HCT116 (cell line): ENCODE measurements around the gene CCDC148. TPM values are rescaled to one million over a fixed set of nuclear protein-coding genes. Genes with fewer than 3 reads are reported as not detected.

Experiments used
- ATAC-seq: fragments of 200-7000 bp; cut with Tn5 transposase; 2 replicates; pipeline ENCODE4 v1.9.1; 2020; ENCODE audit warnings: mild to moderate bottlenecking, moderate library complexity
- BruUV-seq: library from RNA; stranded (reverse); fragments of 400-500 nt; replicated peaks from 2 replicates; lab custom pipeline; 2021; lab: Mats Ljungman, UMichigan
- CTCF ChIA-PET: fragments of 300-600 bp; sonication (Branson Sonifier 250); formaldehyde crosslinking; loops from one replicate; lab custom pipeline; 2021; ENCODE audit warnings: antibody characterized with exemption; lab: Charles Lee
- POLR2A ChIA-PET: fragments of 300-600, 350-600 bp; sonication (Branson Sonifier 250); formaldehyde crosslinking; loops from one replicate; lab custom pipeline; 2021; ENCODE audit warnings: antibody characterized with exemption; lab: Charles Lee
- RAD21 ChIA-PET, 2 experiments: fragments of 300-600 bp; sonication (Branson Sonifier 250); formaldehyde crosslinking; loops; one replicate each; lab custom pipeline; 2023; ENCODE audit warnings: low total read pairs in 2 of 2; ENCODE audit not compliant: uncharacterized antibody in 2 of 2, unreplicated experiment in 2 of 2, low non-redundant PET in 1 of 2; lab: Charles Lee
- DNase-seq: peaks from one replicate; pipeline ENCODE4 v3.0.0-alpha.2; 2010; ENCODE audit warnings: low read depth, low spot score
- H2AFZ ChIP-seq: fragments of 200-600 bp; shearing (Covaris generic), sonication (generic); 2 replicates; pipeline ENCODE4 v1.6.1; 2017; ENCODE audit warnings: low read depth, mixed run types, mixed read lengths, antibody characterized with exemption, low read length; ENCODE audit not compliant: poor library complexity, severe bottlenecking
- H3K27ac ChIP-seq: 2 replicates; pipeline ENCODE4 v1.5.1; 2012; ENCODE audit warnings: low read depth, low read length
- H3K27me3 ChIP-seq: fragments of 200-600 bp; sonication (generic); 2 replicates; pipeline ENCODE4 v1.6.1; 2016; ENCODE audit warnings: mixed run types, low read length, mixed read lengths; ENCODE audit not compliant: insufficient read depth
- H3K36me3 ChIP-seq, 2 experiments: fragments of 200-500 bp in 1 of 2; fragments of 200-600 bp in 1 of 2; sonication (Bioruptor generic) in 1 of 2; sonication (generic) in 1 of 2; 2 replicates each; pipeline versions ENCODE4 v1.5.1 to v1.6.1; 2014 to 2016; ENCODE audit warnings: low read length in 2 of 2, inconsistent platforms in 1 of 2, mixed read lengths in 1 of 2, mixed run types in 1 of 2; ENCODE audit not compliant: insufficient read depth in 2 of 2, control insufficient read depth in 1 of 2
- H3K4me1 ChIP-seq, 2 experiments: fragments of 200-600 bp in 1 of 2; sonication (generic) in 1 of 2; 2 replicates each; pipeline versions ENCODE4 v1.5.1 to v1.6.1; 2012 to 2017; ENCODE audit warnings: low read length in 2 of 2, inconsistent platforms in 1 of 2, mild to moderate bottlenecking in 1 of 2, mixed read lengths in 1 of 2, mixed run types in 1 of 2, moderate library complexity in 1 of 2; ENCODE audit not compliant: insufficient read depth in 2 of 2, control insufficient read depth in 1 of 2
- H3K4me2 ChIP-seq: fragments of 200-600 bp; sonication (generic); 2 replicates; pipeline ENCODE4 v1.6.1; 2017; ENCODE audit warnings: mixed run types, low read length, mixed read lengths
- H3K4me3 ChIP-seq, 2 experiments: fragments of 200-600 bp in 1 of 2; sonication (generic) in 1 of 2; replicated peaks in 1 of 2; 2 replicates each; pipeline ENCODE4 v1.5.1; 2011 to 2016; ENCODE audit warnings: low read length in 2 of 2, control low read depth in 1 of 2, low read depth in 1 of 2, mild to moderate bottlenecking in 1 of 2, mixed read lengths in 1 of 2, mixed run types in 1 of 2
- H3K79me2 ChIP-seq: fragments of 200-600 bp; sonication (generic); 2 replicates; pipeline ENCODE4 v1.6.1; 2017; ENCODE audit warnings: mild to moderate bottlenecking, mixed run types, low read length, moderate library complexity, mixed read lengths; ENCODE audit not compliant: insufficient read depth
- H3K9ac ChIP-seq: fragments of 200-600 bp; sonication (generic); 2 replicates; pipeline ENCODE4 v1.6.1; 2016; ENCODE audit warnings: low read length, mixed read lengths
- H3K9me2 ChIP-seq: fragments of 200-600 bp; sonication (generic), shearing (Covaris generic); 2 replicates; pipeline ENCODE4 v1.6.1; 2017; ENCODE audit warnings: mixed run types, mild to moderate bottlenecking, moderate library complexity; ENCODE audit not compliant: insufficient read depth
- H3K9me3 ChIP-seq, 2 experiments: fragments of 200-500 bp in 1 of 2; fragments of 200-600 bp in 1 of 2; sonication (Bioruptor generic) in 1 of 2; sonication (generic) in 1 of 2; 2 replicates each; pipeline ENCODE4 v1.6.1; 2014 to 2017; ENCODE audit warnings: low read length in 2 of 2, mixed read lengths in 2 of 2, inconsistent platforms in 1 of 2, low read depth in 1 of 2, mild to moderate bottlenecking in 1 of 2, mixed run types in 1 of 2, moderate library complexity in 1 of 2; ENCODE audit not compliant: control insufficient read depth in 1 of 2, insufficient read depth in 1 of 2
- H4K20me1 ChIP-seq: fragments of 200-600 bp; sonication (generic), shearing (Covaris generic); 2 replicates; pipeline ENCODE4 v1.6.1; 2017; ENCODE audit warnings: mixed run types, mild to moderate bottlenecking, moderate library complexity; ENCODE audit not compliant: insufficient read depth
- FOSL1 ChIP-seq: IDR thresholded peaks from 2 replicates; pipeline ENCODE4 v1.6.1; 2012; ENCODE audit warnings: low read depth
- JUND ChIP-seq: IDR thresholded peaks from 2 replicates; pipeline ENCODE4 v1.6.1; 2012
- POLR2A ChIP-seq: IDR thresholded peaks from 2 replicates; pipeline ENCODE4 v1.7.0; 2011; ENCODE audit warnings: borderline replicate concordance; ENCODE audit not compliant: insufficient read depth, insufficient read length; ENCODE audit errors: extremely low read depth
- RAD21 ChIP-seq: IDR thresholded peaks from 2 replicates; pipeline ENCODE4 v1.6.1; 2012; ENCODE audit warnings: low read depth, mild to moderate bottlenecking
- SP1 ChIP-seq: IDR thresholded peaks from 2 replicates; pipeline ENCODE4 v1.6.1; 2012; ENCODE audit warnings: low read depth
- SRF ChIP-seq: IDR thresholded peaks from 2 replicates; pipeline ENCODE4 v1.6.1; 2012; ENCODE audit warnings: low read depth
- TCF7L2 ChIP-seq: IDR thresholded peaks from 2 replicates; pipeline ENCODE4 v1.7.0; 2011; ENCODE audit warnings: borderline replicate concordance, inconsistent platforms; ENCODE audit not compliant: insufficient read depth, insufficient read length; ENCODE audit errors: extremely low read depth
- YY1 ChIP-seq: IDR thresholded peaks from 2 replicates; pipeline ENCODE4 v1.6.1; 2011; ENCODE audit warnings: low read length, low read depth, moderate library complexity, mild to moderate bottlenecking; ENCODE audit not compliant: insufficient replicate concordance; ENCODE audit errors: extremely low read depth
- ZBTB33 ChIP-seq: IDR thresholded peaks from 2 replicates; pipeline ENCODE4 v1.6.1; 2011; ENCODE audit warnings: mild to moderate bottlenecking, low read length, moderate library complexity; ENCODE audit not compliant: insufficient replicate concordance; ENCODE audit errors: extremely low read depth
- ZFX ChIP-seq: fragments of 450-650 bp; IDR thresholded peaks from 2 replicates; pipeline ENCODE4 v1.6.1; 2017
- intact Hi-C: fragments of 100-400 bp; cut with micrococcal nuclease; formaldehyde crosslinking; loops from 2 replicates; pipeline ENCODE4 v1.10.0; 2022
- total RNA-seq: library from RNA; stranded (reverse); gene quantifications from one replicate; pipeline ENCODE4 v1.2.1, GENCODE V29; 2021; ENCODE audit not compliant: unreplicated experiment
- TF ChIP-seq, protein P1 (sequence below): IDR thresholded peaks from 2 replicates; pipeline ENCODE4 v1.6.1; 2012

Gene CCDC148
- total RNA-seq, 1 experiment from 2014 or later, result 0.59 TPM

GRCh38 chr2:158191076-158191895 is 265.3 kb downstream of the CCDC148 start:
- no peaks in the 10 kb centered on the region for H3K36me3 ChIP-seq
- RAD21 ChIA-PET, result no interaction called here
- no peak overlapping the region for H2AFZ ChIP-seq
- TF ChIP-seq FOSL1, result peak; percentile 18; the same call in 1 of the 2 replicates
- TF ChIP-seq ZFX, result no peak
- no peak for TF ChIP-seq ZBTB33
- no peak for TF ChIP-seq YY1
- no peak for TF ChIP-seq SRF
- 0 out of 2 replicates have a peak, but pooled peaks have one; percentile 11 for TF ChIP-seq SP1
- no peak; the same call in 1 of the 2 replicates for TF ChIP-seq JUND
- no peak for TF ChIP-seq TCF7L2
- TF ChIP-seq, protein P1, sequence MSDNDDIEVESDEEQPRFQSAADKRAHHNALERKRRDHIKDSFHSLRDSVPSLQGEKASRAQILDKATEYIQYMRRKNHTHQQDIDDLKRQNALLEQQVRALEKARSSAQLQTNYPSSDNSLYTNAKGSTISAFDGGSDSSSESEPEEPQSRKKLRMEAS, result no peak
- no peak for TF ChIP-seq POLR2A
- no peak for TF ChIP-seq RAD21
- BruUV-seq, result no TSS peak
- no peaks in the 10 kb centered on the region for H3K79me2 ChIP-seq
- H3K9me3 ChIP-seq, result no peaks in the 10 kb centered on the region
- peak overlapping the region; percentile 35 for H3K4me2 ChIP-seq
- no peak overlapping the region for H3K4me3 ChIP-seq
- CTCF ChIA-PET, result no interaction called here
- H3K27me3 ChIP-seq, result peaks cover 11% of the 10 kb centered on the region; the same call in 1 of the 2 replicates
- DNase-seq, result peak; percentile 13
- no peaks in the 10 kb centered on the region for H4K20me1 ChIP-seq
- peak; percentile 59 for ATAC-seq
- intact Hi-C loops, result no loop called here
- H3K9ac ChIP-seq, result no peak overlapping the region
- no peak overlapping the region; the same call in 1 of the 2 replicates for H3K27ac ChIP-seq
- H3K4me1 ChIP-seq, result peaks cover 10 to 11% of the 10 kb centered on the region in 2 experiments; a peak in 3 of 4 replicates
- POLR2A ChIA-PET, result no interaction called here
- H3K9me2 ChIP-seq, result no peaks in the 10 kb centered on the region
